Germinal center (tissue), 1 donor: ENCODE measurements around the gene PDLIM4.

Experiments used
- DNase-seq: peaks from one replicate; pipeline ENCODE4 v3.0.0; 2012; ENCODE audit warnings: mixed read lengths, low spot score

The PDLIM4 gene

GRCh38 chr5:132309679-132310078 is 52.2 kb downstream of the PDLIM4 start:
- DNase-seq = no peak

- no peak for DNase-seq
Observed at GRCh38 chr5:132310141-132310834, 52.8 kb downstream of the PDLIM4 start.

- DNase-seq = no peak
Observed at GRCh38 chr5:132313366-132313765, 55.9 kb downstream of the PDLIM4 start.

- DNase-seq = no peak
Observed at GRCh38 chr5:132313961-132314432, 56.5 kb downstream of the PDLIM4 start.

GRCh38 chr5:132315529-132316067 is 58.1 kb downstream of the PDLIM4 start:
- no peak for DNase-seq

GRCh38 chr5:132319975-132320374 is 62.5 kb downstream of the PDLIM4 start:
- no peak for DNase-seq

GRCh38 chr5:132321109-132321721 is 63.7 kb downstream of the PDLIM4 start:
- no peak for DNase-seq

- DNase-seq = no peak
Observed at GRCh38 chr5:132322266-132322665, 64.8 kb downstream of the PDLIM4 start.
